HUES48 (cell line): Measurements from ENCODE around the gene THSD4.

Experiments used
- H3K27ac ChIP-seq: one replicate; pipeline ENCODE4 v1.7.0; 2013; ENCODE audit warnings: low read depth, low read length, inconsistent platforms
- H3K27me3 ChIP-seq: 2 replicates; pipeline ENCODE4 v1.6.1; 2013; ENCODE audit warnings: mild to moderate bottlenecking, low read length; ENCODE audit not compliant: control insufficient read depth, insufficient read depth
- H3K36me3 ChIP-seq: 2 replicates; pipeline ENCODE4 v1.6.1; 2013; ENCODE audit warnings: low read length; ENCODE audit not compliant: control insufficient read depth, insufficient read depth
- H3K4me1 ChIP-seq: 2 replicates; pipeline ENCODE4 v1.6.1; 2013; ENCODE audit warnings: mild to moderate bottlenecking, low read length; ENCODE audit not compliant: control insufficient read depth, insufficient read depth
- H3K4me3 ChIP-seq: 2 replicates; pipeline ENCODE4 v1.5.1; 2013; ENCODE audit warnings: mild to moderate bottlenecking, low read depth, low read length
- H3K9ac ChIP-seq: 2 replicates; pipeline ENCODE4 v1.6.1; 2013; ENCODE audit warnings: mild to moderate bottlenecking, low read depth, low read length, moderate library complexity
- H3K9me3 ChIP-seq: 2 replicates; pipeline ENCODE4 v1.6.1; 2013; ENCODE audit warnings: low read length; ENCODE audit not compliant: control insufficient read depth, insufficient read depth

The THSD4 gene

GRCh38 chr15:71755092-71755970, 640.1 kb downstream of the THSD4 start:
- no peaks in the 10 kb centered on the region for H3K4me1 ChIP-seq
- H3K4me3 ChIP-seq = no peak overlapping the region
- H3K36me3 ChIP-seq = no peaks in the 10 kb centered on the region
- no peaks in the 10 kb centered on the region for H3K27me3 ChIP-seq
- peaks cover 4% of the 10 kb centered on the region; the same call in 1 of the 2 replicates for H3K9me3 ChIP-seq
- H3K9ac ChIP-seq = no peak overlapping the region
- no peak overlapping the region for H3K27ac ChIP-seq

GRCh38 chr15:71756599-71757352, 641.5 kb downstream of the THSD4 start:
- Histone ChIP-seq H3K36me3 (no peaks in the 10 kb centered on the region), H3K4me1 (no peaks in the 10 kb centered on the region), H3K9ac (no peak overlapping the region), H3K9me3 (peaks cover 4% of the 10 kb centered on the region; the same call in 1 of the 2 replicates), H3K27ac (no peak overlapping the region), H3K4me3 (no peak overlapping the region), H3K27me3 (no peaks in the 10 kb centered on the region)

GRCh38 chr15:71757741-71758530, 642.7 kb downstream of the THSD4 start:
- H3K36me3 ChIP-seq = no peaks in the 10 kb centered on the region
- no peak overlapping the region for H3K9ac ChIP-seq
- H3K4me1 ChIP-seq = no peaks in the 10 kb centered on the region
- H3K27ac ChIP-seq = no peak overlapping the region
- H3K4me3 ChIP-seq = no peak overlapping the region
- peaks cover 4% of the 10 kb centered on the region; the same call in 1 of the 2 replicates for H3K9me3 ChIP-seq
- no peaks in the 10 kb centered on the region for H3K27me3 ChIP-seq

GRCh38 chr15:71758711-71759110, 643.4 kb downstream of the THSD4 start:
- no peaks in the 10 kb centered on the region for H3K36me3 ChIP-seq
- no peak overlapping the region for H3K9ac ChIP-seq
- no peak overlapping the region for H3K27ac ChIP-seq
- no peaks in the 10 kb centered on the region for H3K4me1 ChIP-seq
- no peaks in the 10 kb centered on the region for H3K27me3 ChIP-seq
- no peak overlapping the region for H3K4me3 ChIP-seq
- H3K9me3 ChIP-seq = peaks cover 4% of the 10 kb centered on the region; the same call in 1 of the 2 replicates

- Histone ChIP-seq H3K27me3 (no peaks in the 10 kb centered on the region), H3K4me3 (no peak overlapping the region), H3K27ac (no peak overlapping the region), H3K9ac (no peak overlapping the region), H3K4me1 (no peaks in the 10 kb centered on the region), H3K36me3 (no peaks in the 10 kb centered on the region), H3K9me3 (peaks cover 4% of the 10 kb centered on the region; the same call in 1 of the 2 replicates)
These were observed 645.6 kb downstream of the THSD4 start for GRCh38 chr15:71760852-71761251.

- H3K9me3 ChIP-seq = peaks cover 4% of the 10 kb centered on the region; the same call in 1 of the 2 replicates
- H3K36me3 ChIP-seq = no peaks in the 10 kb centered on the region
- H3K4me3 ChIP-seq = no peak overlapping the region
- H3K27me3 ChIP-seq = no peaks in the 10 kb centered on the region
- no peaks in the 10 kb centered on the region for H3K4me1 ChIP-seq
- H3K27ac ChIP-seq = no peak overlapping the region
- no peak overlapping the region for H3K9ac ChIP-seq
These were observed 646.4 kb downstream of the THSD4 start for GRCh38 chr15:71761649-71762048.

GRCh38 chr15:71768184-71768583, 652.9 kb downstream of the THSD4 start:
- no peak overlapping the region for H3K4me3 ChIP-seq
- no peaks in the 10 kb centered on the region for H3K36me3 ChIP-seq
- H3K9me3 ChIP-seq = no peaks in the 10 kb centered on the region
- H3K27ac ChIP-seq = no peak overlapping the region
- H3K9ac ChIP-seq = no peak overlapping the region
- H3K4me1 ChIP-seq = no peaks in the 10 kb centered on the region
- H3K27me3 ChIP-seq = no peaks in the 10 kb centered on the region

- Histone ChIP-seq H3K4me3 (no peak overlapping the region), H3K9ac (no peak overlapping the region), H3K36me3 (no peaks in the 10 kb centered on the region), H3K27me3 (no peaks in the 10 kb centered on the region), H3K4me1 (no peaks in the 10 kb centered on the region), H3K27ac (no peak overlapping the region), H3K9me3 (no peaks in the 10 kb centered on the region)
These were observed 658.1 kb downstream of the THSD4 start for GRCh38 chr15:71773206-71773859.

GRCh38 chr15:71775856-71776255, 660.6 kb downstream of the THSD4 start:
- Histone ChIP-seq H3K9me3 (no peaks in the 10 kb centered on the region), H3K9ac (no peak overlapping the region), H3K27ac (no peak overlapping the region), H3K36me3 (no peaks in the 10 kb centered on the region), H3K4me1 (peaks cover 5% of the 10 kb centered on the region; the same call in 1 of the 2 replicates), H3K4me3 (no peak overlapping the region), H3K27me3 (no peaks in the 10 kb centered on the region)

GRCh38 chr15:71776304-71776703, 661.0 kb downstream of the THSD4 start:
- Histone ChIP-seq H3K9ac (no peak overlapping the region), H3K9me3 (no peaks in the 10 kb centered on the region), H3K27ac (no peak overlapping the region), H3K27me3 (no peaks in the 10 kb centered on the region), H3K4me1 (peaks cover 5% of the 10 kb centered on the region; the same call in 1 of the 2 replicates), H3K36me3 (no peaks in the 10 kb centered on the region), H3K4me3 (no peak overlapping the region)
